HEK293 (cell line): ENCODE measurements around the gene DDAH1.

ENCODE experiments used
- CTCF ChIA-PET: fragments of 350-600 bp; formaldehyde crosslinking; extraction: SDS; loops from one replicate; lab custom pipeline; 2021; ENCODE audit warnings: antibody characterized with exemption; lab: Yijun Ruan, JAX
- POLR2A ChIA-PET: fragments of 300-600 bp; formaldehyde crosslinking; extraction: SDS; loops from one replicate; lab custom pipeline; 2020; ENCODE audit warnings: antibody characterized with exemption, inconsistent platforms; lab: Yijun Ruan, JAX
- H3K27ac ChIP-seq: fragments of 200-500 bp; sonication (Bioruptor generic); 2 replicates; pipeline ENCODE4 v1.5.1; 2014; ENCODE audit warnings: low read depth, low read length, control low read depth, inconsistent platforms; ENCODE audit errors: extremely low read depth
- H3K36me3 ChIP-seq, 2 experiments: fragments of 200-500 bp in 1 of 2; sonication (Bioruptor generic) in 1 of 2; 1 replicate in 1 of 2; 2 replicates in 1 of 2; pipeline ENCODE4 v1.5.1; 2014 to 2017; ENCODE audit warnings: inconsistent platforms in 2 of 2, low read length in 2 of 2; ENCODE audit not compliant: control insufficient read depth in 2 of 2, insufficient read depth in 1 of 2
- H3K4me1 ChIP-seq: fragments of 200-500 bp; sonication (Bioruptor generic); 2 replicates; pipeline ENCODE4 v1.5.1; 2014; ENCODE audit warnings: mild to moderate bottlenecking, low read length, inconsistent platforms; ENCODE audit not compliant: control insufficient read depth, insufficient read depth
- H3K4me3 ChIP-seq: 2 replicates; pipeline ENCODE4 v1.5.1; 2011; ENCODE audit warnings: low read depth, mild to moderate bottlenecking, control low read depth, low read length, moderate library complexity
- H3K9me3 ChIP-seq: fragments of 200-500 bp; sonication (Bioruptor generic); 2 replicates; pipeline ENCODE4 v1.5.1; 2014; ENCODE audit warnings: low read depth, low read length, inconsistent platforms; ENCODE audit not compliant: control insufficient read depth, insufficient read depth
- FEZF1 ChIP-seq: fragments of 450-650 bp; formaldehyde crosslinking; IDR thresholded peaks from 2 replicates; pipeline ENCODE4 v1.5.1; 2016; ENCODE audit warnings: missing biosample characterization, missing genetic modification characterization
- REPIN1 ChIP-seq: fragments of 450-650 bp; formaldehyde crosslinking; IDR thresholded peaks from 2 replicates; pipeline ENCODE4 v1.5.1; 2017; ENCODE audit warnings: missing biosample characterization, missing genetic modification characterization, low read depth
- ZBTB7A ChIP-seq: fragments of 450-650 bp; formaldehyde crosslinking; IDR thresholded peaks from 2 replicates; pipeline ENCODE4 v1.5.1; 2016; ENCODE audit warnings: low read depth, missing biosample characterization, missing genetic modification characterization
- ZNF169 ChIP-seq: fragments of 450-650 bp; formaldehyde crosslinking; IDR thresholded peaks from 2 replicates; pipeline ENCODE4 v1.5.1; 2016; ENCODE audit warnings: missing biosample characterization, missing genetic modification characterization
- ZNF211 ChIP-seq: fragments of 450-650 bp; formaldehyde crosslinking; IDR thresholded peaks from 2 replicates; pipeline ENCODE4 v1.5.1; 2016; ENCODE audit warnings: low read depth, missing biosample characterization, missing genetic modification characterization
- ZNF221 ChIP-seq: fragments of 450-650 bp; formaldehyde crosslinking; IDR thresholded peaks from 2 replicates; pipeline ENCODE4 v1.5.1; 2017; ENCODE audit warnings: missing biosample characterization, missing genetic modification characterization, borderline replicate concordance
- ZNF585B ChIP-seq: fragments of 450-650 bp; formaldehyde crosslinking; IDR thresholded peaks from 2 replicates; pipeline ENCODE4 v1.5.1; 2016; ENCODE audit warnings: missing biosample characterization, missing genetic modification characterization
- ZNF610 ChIP-seq: fragments of 450-650 bp; formaldehyde crosslinking; IDR thresholded peaks from 2 replicates; pipeline ENCODE4 v1.5.1; 2016; ENCODE audit warnings: missing biosample characterization, missing genetic modification characterization, borderline replicate concordance
- ZNF624 ChIP-seq: fragments of 450-650 bp; formaldehyde crosslinking; IDR thresholded peaks from 2 replicates; pipeline ENCODE4 v1.5.1; 2017; ENCODE audit warnings: missing biosample characterization, missing genetic modification characterization
- ZNF670 ChIP-seq: fragments of 450-650 bp; formaldehyde crosslinking; IDR thresholded peaks from 2 replicates; pipeline ENCODE4 v1.5.1; 2016; ENCODE audit warnings: missing biosample characterization, missing genetic modification characterization, low read depth
- ZNF76 ChIP-seq: fragments of 450-650 bp; formaldehyde crosslinking; IDR thresholded peaks from 2 replicates; pipeline ENCODE4; 2016; ENCODE audit warnings: low read depth, missing biosample characterization, missing genetic modification characterization, borderline replicate concordance
- ZNF843 ChIP-seq: fragments of 450-650 bp; formaldehyde crosslinking; IDR thresholded peaks from 2 replicates; pipeline ENCODE4 v1.5.1; 2016; ENCODE audit warnings: missing biosample characterization, missing genetic modification characterization
- ZSCAN30 ChIP-seq: fragments of 450-650 bp; IDR thresholded peaks from 2 replicates; pipeline ENCODE4 v1.5.1; 2018; ENCODE audit warnings: missing biosample characterization, mild to moderate bottlenecking, missing genetic modification characterization, moderate library complexity
- TF ChIP-seq, protein P1 (sequence below): sonication (generic); formaldehyde crosslinking; IDR thresholded peaks from 2 replicates; pipeline ENCODE4 v1.8.1; 2022; ENCODE audit warnings: mild to moderate bottlenecking, moderate library complexity, missing genetic modification reagents
- TF ChIP-seq, protein P2 (sequence below): fragments of 450-650 bp; formaldehyde crosslinking; IDR thresholded peaks from 2 replicates; pipeline ENCODE4 v1.5.1; 2016; ENCODE audit warnings: missing biosample characterization, missing genetic modification characterization, borderline replicate concordance
- TF ChIP-seq, protein P3 (sequence below): fragments of 450-650 bp; formaldehyde crosslinking; IDR thresholded peaks from 2 replicates; pipeline ENCODE4 v1.5.1; 2017; ENCODE audit warnings: missing biosample characterization, missing genetic modification characterization
- TF ChIP-seq, protein P4 (sequence below): fragments of 450-650 bp; IDR thresholded peaks from 2 replicates; pipeline ENCODE4 v1.5.1; 2018; ENCODE audit warnings: missing biosample characterization, missing genetic modification characterization

The DDAH1 gene

DNA sequence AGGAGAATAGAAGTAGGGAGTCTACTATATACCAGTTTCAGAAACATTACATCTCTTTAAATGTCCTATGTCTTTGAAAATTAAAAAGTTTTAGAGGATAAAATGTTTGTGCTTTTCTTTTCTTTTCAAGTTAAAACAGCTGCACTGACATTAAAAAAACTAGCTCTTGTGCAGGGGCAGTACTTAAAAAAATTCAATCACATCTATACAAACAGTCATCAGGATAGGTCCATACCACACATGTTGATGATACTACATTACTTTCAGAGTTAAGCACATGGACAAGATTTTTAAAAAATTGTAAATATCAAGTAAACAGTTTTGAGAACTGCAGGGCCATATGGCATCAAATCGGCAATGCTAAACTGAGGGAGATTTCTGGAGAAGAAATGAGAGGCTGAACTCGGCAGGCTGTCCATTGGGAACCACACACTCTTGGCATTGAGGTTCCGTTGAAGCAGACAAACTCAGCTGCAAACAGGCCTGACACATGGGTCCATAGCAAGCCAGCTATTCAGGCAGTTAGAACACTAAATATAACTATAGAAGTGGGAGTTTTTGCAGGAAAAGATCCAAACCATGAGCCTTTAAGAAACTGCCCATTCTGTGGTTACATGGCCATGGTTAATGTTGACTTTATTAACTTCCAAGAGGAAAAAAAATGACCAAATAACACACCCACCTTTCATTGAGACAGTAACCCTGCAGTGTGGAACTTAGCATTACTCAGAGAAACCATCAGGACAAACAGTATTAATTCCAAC, 104.0 kb downstream of the DDAH1 start:
- Histone ChIP-seq H3K9me3 (no peaks in the 10 kb centered on the region), H3K36me3 (no peaks in the 10 kb centered on the region), H3K27ac (no peak overlapping the region), H3K4me1 (no peaks in the 10 kb centered on the region), H3K4me3 (no peak overlapping the region)
- ChIA-PET POLR2A (no interaction called here), CTCF (interaction anchor here (0.6 to 1.1 kb wide), 4 partner anchors 17 to 1094 kb away, joined by 3 to 7 read pairs (median 4); no protein-coding TSS in a partner anchor)
- no peak for TF ChIP-seq FEZF1
- no peak for TF ChIP-seq ZSCAN30 (tag by site-specific recombination)
- TF ChIP-seq, protein P1, sequence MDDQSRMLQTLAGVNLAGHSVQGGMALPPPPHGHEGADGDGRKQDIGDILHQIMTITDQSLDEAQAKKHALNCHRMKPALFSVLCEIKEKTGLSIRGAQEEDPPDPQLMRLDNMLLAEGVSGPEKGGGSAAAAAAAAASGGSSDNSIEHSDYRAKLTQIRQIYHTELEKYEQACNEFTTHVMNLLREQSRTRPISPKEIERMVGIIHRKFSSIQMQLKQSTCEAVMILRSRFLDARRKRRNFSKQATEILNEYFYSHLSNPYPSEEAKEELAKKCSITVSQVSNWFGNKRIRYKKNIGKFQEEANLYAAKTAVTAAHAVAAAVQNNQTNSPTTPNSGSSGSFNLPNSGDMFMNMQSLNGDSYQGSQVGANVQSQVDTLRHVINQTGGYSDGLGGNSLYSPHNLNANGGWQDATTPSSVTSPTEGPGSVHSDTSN (CRISPR knock-in tag) = no peak
- TF ChIP-seq ZNF169 = no peak
- TF ChIP-seq REPIN1 (tag by site-specific recombination) = no peak
- TF ChIP-seq ZNF843 (tag by site-specific recombination) = no peak
- TF ChIP-seq, protein P2, sequence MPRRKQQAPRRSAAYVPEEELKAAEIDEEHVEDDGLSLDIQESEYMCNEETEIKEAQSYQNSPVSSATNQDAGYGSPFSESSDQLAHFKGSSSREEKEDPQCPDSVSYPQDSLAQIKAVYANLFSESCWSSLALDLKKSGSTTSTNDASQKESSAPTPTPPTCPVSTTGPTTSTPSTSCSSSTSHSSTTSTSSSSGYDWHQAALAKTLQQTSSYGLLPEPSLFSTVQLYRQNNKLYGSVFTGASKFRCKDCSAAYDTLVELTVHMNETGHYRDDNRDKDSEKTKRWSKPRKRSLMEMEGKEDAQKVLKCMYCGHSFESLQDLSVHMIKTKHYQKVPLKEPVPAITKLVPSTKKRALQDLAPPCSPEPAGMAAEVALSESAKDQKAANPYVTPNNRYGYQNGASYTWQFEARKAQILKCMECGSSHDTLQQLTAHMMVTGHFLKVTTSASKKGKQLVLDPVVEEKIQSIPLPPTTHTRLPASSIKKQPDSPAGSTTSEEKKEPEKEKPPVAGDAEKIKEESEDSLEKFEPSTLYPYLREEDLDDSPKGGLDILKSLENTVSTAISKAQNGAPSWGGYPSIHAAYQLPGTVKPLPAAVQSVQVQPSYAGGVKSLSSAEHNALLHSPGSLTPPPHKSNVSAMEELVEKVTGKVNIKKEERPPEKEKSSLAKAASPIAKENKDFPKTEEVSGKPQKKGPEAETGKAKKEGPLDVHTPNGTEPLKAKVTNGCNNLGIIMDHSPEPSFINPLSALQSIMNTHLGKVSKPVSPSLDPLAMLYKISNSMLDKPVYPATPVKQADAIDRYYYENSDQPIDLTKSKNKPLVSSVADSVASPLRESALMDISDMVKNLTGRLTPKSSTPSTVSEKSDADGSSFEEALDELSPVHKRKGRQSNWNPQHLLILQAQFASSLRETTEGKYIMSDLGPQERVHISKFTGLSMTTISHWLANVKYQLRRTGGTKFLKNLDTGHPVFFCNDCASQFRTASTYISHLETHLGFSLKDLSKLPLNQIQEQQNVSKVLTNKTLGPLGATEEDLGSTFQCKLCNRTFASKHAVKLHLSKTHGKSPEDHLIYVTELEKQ = no peak
- TF ChIP-seq ZNF221 (tag by site-specific recombination) = no peak
- no peak for TF ChIP-seq ZNF624
- TF ChIP-seq ZNF585B (tag by site-specific recombination) = no peak
- TF ChIP-seq ZNF76 (tag by site-specific recombination) = no peak
- TF ChIP-seq ZNF670 (tag by site-specific recombination) = no peak
- TF ChIP-seq, protein P3, sequence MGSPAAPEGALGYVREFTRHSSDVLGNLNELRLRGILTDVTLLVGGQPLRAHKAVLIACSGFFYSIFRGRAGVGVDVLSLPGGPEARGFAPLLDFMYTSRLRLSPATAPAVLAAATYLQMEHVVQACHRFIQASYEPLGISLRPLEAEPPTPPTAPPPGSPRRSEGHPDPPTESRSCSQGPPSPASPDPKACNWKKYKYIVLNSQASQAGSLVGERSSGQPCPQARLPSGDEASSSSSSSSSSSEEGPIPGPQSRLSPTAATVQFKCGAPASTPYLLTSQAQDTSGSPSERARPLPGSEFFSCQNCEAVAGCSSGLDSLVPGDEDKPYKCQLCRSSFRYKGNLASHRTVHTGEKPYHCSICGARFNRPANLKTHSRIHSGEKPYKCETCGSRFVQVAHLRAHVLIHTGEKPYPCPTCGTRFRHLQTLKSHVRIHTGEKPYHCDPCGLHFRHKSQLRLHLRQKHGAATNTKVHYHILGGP (tag by site-specific recombination) = no peak
- no peak for TF ChIP-seq ZNF610 (tag by site-specific recombination)
- TF ChIP-seq, protein P4, sequence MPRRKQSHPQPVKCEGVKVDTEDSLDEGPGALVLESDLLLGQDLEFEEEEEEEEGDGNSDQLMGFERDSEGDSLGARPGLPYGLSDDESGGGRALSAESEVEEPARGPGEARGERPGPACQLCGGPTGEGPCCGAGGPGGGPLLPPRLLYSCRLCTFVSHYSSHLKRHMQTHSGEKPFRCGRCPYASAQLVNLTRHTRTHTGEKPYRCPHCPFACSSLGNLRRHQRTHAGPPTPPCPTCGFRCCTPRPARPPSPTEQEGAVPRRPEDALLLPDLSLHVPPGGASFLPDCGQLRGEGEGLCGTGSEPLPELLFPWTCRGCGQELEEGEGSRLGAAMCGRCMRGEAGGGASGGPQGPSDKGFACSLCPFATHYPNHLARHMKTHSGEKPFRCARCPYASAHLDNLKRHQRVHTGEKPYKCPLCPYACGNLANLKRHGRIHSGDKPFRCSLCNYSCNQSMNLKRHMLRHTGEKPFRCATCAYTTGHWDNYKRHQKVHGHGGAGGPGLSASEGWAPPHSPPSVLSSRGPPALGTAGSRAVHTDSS (tag by site-specific recombination) = no peak
- no peak for TF ChIP-seq ZNF211 (tag by site-specific recombination)
- no peak for TF ChIP-seq ZBTB7A (tag by site-specific recombination)
